Measurements from ENCODE around the gene AGMO. TPM values are rescaled to one million over a fixed set of nuclear protein-coding genes. Genes with fewer than 3 reads are reported as not detected.

Gene AGMO
- total and polyA plus RNA-seq, 2 donors (not counting 1 experiment from before 2014, with no cell fraction given), result 0.06 TPM; not detected in 1

DNA sequence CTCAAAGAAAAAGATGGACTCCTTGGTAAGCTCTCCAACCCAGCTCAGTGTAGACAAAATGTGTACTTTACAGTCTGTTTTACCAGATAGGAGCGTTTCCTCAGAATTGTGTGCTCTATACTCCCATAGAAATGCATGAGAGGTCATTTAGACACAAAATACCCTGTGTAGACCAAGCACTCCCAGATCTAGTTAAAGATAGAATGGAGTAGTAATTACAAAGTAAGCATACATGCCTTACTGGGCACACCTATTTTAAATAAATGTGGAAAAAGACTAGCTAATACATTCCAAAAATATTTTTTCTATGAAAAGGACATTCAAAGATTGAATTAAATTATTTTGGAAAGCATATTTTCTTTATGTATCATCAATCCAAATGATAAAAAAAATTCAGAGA is 387.3 kb downstream of the AGMO start:
- no peaks in the 10 kb centered on the region for H3K79me2 ChIP-seq (ENCODE audit: control insufficient read depth, insufficient read depth, low read length)

DNA sequence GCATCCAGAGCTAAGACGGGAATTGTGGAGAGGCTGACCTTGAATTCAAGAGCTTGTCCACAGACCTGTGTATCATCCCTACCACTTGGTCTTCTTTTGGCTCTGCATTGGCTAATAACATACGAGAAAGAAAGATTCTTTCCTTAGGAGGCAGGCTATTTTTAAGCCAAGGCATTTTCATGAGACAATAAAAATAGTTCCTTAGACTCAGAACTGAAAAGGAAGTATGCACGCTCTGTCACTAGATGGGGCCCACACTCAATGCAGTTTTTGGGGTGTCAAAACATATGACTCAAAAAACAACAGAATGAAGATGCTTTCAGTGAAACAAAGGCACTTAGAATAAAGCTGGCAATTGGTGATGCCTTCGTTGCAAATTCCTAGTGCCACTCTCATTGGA is 393.3 kb downstream of the AGMO start:
- TF ChIP-seq CTCF (conservative IDR thresholded peaks at IDR 0.05 in 1 of 2, IDR thresholded peaks at IDR 0.05 in 1 of 2; ENCODE audit: low read depth in 1 of 2, low read length in 2 of 2), result no peak
- TF ChIP-seq EZH2 (IDR thresholded peaks at IDR 0.05; ENCODE audit: low read length, missing control alignments), result no peak
- H3K27ac ChIP-seq (ENCODE audit: insufficient read depth, low read length), result no peak overlapping the region
- no peak overlapping the region for H3K4me3 ChIP-seq (replicated peaks in 1 of 4; ENCODE audit: control extremely low read depth in 1 of 4, insufficient read depth in 1 of 4, low read depth in 3 of 4, low read length in 4 of 4)
- H3K4me1 ChIP-seq (ENCODE audit: control insufficient read depth, extremely low read depth, insufficient read depth, low read length), result no peaks in the 10 kb centered on the region
- H3K79me2 ChIP-seq (ENCODE audit: control insufficient read depth, insufficient read depth, low read length), result no peaks in the 10 kb centered on the region
- H2AFZ ChIP-seq (ENCODE audit: low read length), result no peak overlapping the region
- no peak for DNase-seq (ENCODE audit: low read depth in 2 of 2)
- no peaks in the 10 kb centered on the region for H4K20me1 ChIP-seq (ENCODE audit: control insufficient read depth, extremely low read depth, insufficient read depth, low read length)
- H3K9ac ChIP-seq (ENCODE audit: insufficient read depth, low read length), result no peak overlapping the region
- no peaks in the 10 kb centered on the region for H3K9me3 ChIP-seq (ENCODE audit: control insufficient read depth, insufficient read depth, low read depth, low read length)
- H3K36me3 ChIP-seq (ENCODE audit: control insufficient read depth, insufficient read depth, low read length), result no peaks in the 10 kb centered on the region
- no peaks in the 10 kb centered on the region for H3K27me3 ChIP-seq (ENCODE audit: control insufficient read depth, insufficient read depth, low read length)
- no peak overlapping the region for H3K4me2 ChIP-seq (ENCODE audit: extremely low read depth, insufficient read depth, low read length)

More for the DNA sequence above, 387.3 kb downstream of the AGMO start:
- Histone ChIP-seq H3K4me3 (replicated peaks in 1 of 4; ENCODE audit: control extremely low read depth in 1 of 4, insufficient read depth in 1 of 4, low read depth in 3 of 4, low read length in 4 of 4) (no peak overlapping the region), H3K4me2 (ENCODE audit: extremely low read depth, insufficient read depth, low read length) (no peak overlapping the region), H3K4me1 (ENCODE audit: control insufficient read depth, extremely low read depth, insufficient read depth, low read length) (no peaks in the 10 kb centered on the region), H3K9me3 (ENCODE audit: control insufficient read depth, insufficient read depth, low read depth, low read length) (no peaks in the 10 kb centered on the region), H3K36me3 (ENCODE audit: control insufficient read depth, insufficient read depth, low read length) (no peaks in the 10 kb centered on the region), H3K27ac (ENCODE audit: insufficient read depth, low read length) (no peak overlapping the region), H4K20me1 (ENCODE audit: control insufficient read depth, extremely low read depth, insufficient read depth, low read length) (no peaks in the 10 kb centered on the region), H2AFZ (ENCODE audit: low read length) (no peak overlapping the region), H3K9ac (ENCODE audit: insufficient read depth, low read length) (no peak overlapping the region), H3K27me3 (ENCODE audit: control insufficient read depth, insufficient read depth, low read length) (no peaks in the 10 kb centered on the region)
- DNase-seq (ENCODE audit: low read depth in 2 of 2), result peak in 1 of 2 donors; percentile 0
- no peak for TF ChIP-seq CTCF (conservative IDR thresholded peaks at IDR 0.05 in 1 of 2, IDR thresholded peaks at IDR 0.05 in 1 of 2; ENCODE audit: low read depth in 1 of 2, low read length in 2 of 2)
- no peak for TF ChIP-seq EZH2 (IDR thresholded peaks at IDR 0.05; ENCODE audit: low read length, missing control alignments)

GRCh38 chr7:15167912-15168311 is 393.9 kb downstream of the AGMO start:
- Histone ChIP-seq H3K9me3 (ENCODE audit: control insufficient read depth, insufficient read depth, low read depth, low read length) (no peaks in the 10 kb centered on the region), H3K9ac (ENCODE audit: insufficient read depth, low read length) (no peak overlapping the region), H3K4me3 (replicated peaks in 1 of 4; ENCODE audit: control extremely low read depth in 1 of 4, insufficient read depth in 1 of 4, low read depth in 3 of 4, low read length in 4 of 4) (no peak overlapping the region), H3K36me3 (ENCODE audit: control insufficient read depth, insufficient read depth, low read length) (no peaks in the 10 kb centered on the region), H3K4me2 (ENCODE audit: extremely low read depth, insufficient read depth, low read length) (no peak overlapping the region), H4K20me1 (ENCODE audit: control insufficient read depth, extremely low read depth, insufficient read depth, low read length) (no peaks in the 10 kb centered on the region), H3K27ac (ENCODE audit: insufficient read depth, low read length) (no peak overlapping the region), H2AFZ (ENCODE audit: low read length) (no peak overlapping the region), H3K4me1 (ENCODE audit: control insufficient read depth, extremely low read depth, insufficient read depth, low read length) (no peaks in the 10 kb centered on the region), H3K79me2 (ENCODE audit: control insufficient read depth, insufficient read depth, low read length) (no peaks in the 10 kb centered on the region), H3K27me3 (ENCODE audit: control insufficient read depth, insufficient read depth, low read length) (no peaks in the 10 kb centered on the region)
- DNase-seq (ENCODE audit: low read depth in 2 of 2), result no peak
- no peak for TF ChIP-seq EZH2 (IDR thresholded peaks at IDR 0.05; ENCODE audit: low read length, missing control alignments)
- TF ChIP-seq CTCF (conservative IDR thresholded peaks at IDR 0.05 in 1 of 2, IDR thresholded peaks at IDR 0.05 in 1 of 2; ENCODE audit: low read depth in 1 of 2, low read length in 2 of 2), result no peak
